ENCODE measurements around the gene UBE2E3.
"Not testable (repeated sequence)": the region's sequence is repeated elsewhere in the genome, so short reads cannot be mapped to it uniquely, and the experiment has no call there.

UBE2E3 gene

DNA sequence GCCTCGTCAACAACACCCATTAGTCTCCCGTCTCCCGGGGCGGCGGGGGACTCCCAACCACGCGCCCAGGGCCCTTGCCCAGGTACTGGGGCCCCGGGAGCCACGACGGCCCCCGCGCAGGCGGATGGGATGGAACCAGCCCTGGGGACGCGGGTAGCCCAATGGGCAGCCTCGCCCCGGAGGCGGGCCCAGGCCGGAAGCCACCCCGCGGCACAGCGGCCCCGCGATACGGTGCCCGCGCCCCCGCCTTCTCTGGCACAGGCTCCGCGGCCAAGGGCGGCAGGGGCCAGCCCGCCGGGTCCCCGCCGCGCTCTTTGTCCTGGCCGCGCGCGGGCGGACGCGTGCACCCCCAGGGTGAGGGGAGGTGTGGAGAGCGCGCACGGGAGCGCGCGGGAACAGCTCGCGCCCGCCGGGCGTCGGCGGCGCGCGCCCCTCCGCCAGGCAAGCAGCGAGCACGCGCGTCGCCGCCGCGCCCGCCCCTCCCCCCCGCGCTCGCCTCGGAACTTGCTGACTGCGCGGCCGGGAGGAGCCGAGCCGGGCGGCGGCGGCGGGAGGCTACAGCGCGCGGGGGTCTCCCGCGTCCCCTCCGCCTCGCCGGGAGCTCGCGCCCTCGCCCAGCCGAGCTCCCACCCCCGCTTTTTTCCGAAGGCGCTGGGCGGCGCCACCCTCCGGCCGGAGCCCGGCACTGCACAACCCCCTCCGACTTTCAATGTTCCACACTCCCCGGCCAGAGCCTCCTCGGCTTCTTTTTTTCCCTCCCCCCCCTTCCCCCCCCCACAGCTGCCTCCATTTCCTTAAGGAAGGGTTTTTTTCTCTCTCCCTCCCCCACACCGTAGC lies at the start of gene UBE2E3:
TSS of gene UBE2E3 (plus strand) at position 500 of the 837 bp plus-strand sequence. CDS start 1,438 bp downstream, outside the sequence.
- H3K27me3 ChIP-seq (ENCODE audit: control insufficient read depth in 1 of 2, insufficient read depth in 2 of 2, low read length in 2 of 2) = no peaks in the 10 kb centered on the region
- H3K36me3 ChIP-seq (ENCODE audit: control insufficient read depth in 2 of 2, insufficient read depth in 2 of 2, low read length in 2 of 2) = no peaks in the 10 kb centered on the region
- peak within 1 kb of the TSS; percentile 69 to 86 for H3K9ac ChIP-seq (ENCODE audit: low read length in 2 of 2)
- H3K27ac ChIP-seq (ENCODE audit: low read length) = peak within 1 kb of the TSS; percentile 75
- H3K4me3 ChIP-seq (ENCODE audit: low read length in 2 of 2) = peak within 1 kb of the TSS; percentile 84 to 85
- H3K9me3 ChIP-seq (ENCODE audit: control insufficient read depth in 2 of 2, low read length in 2 of 2) = no peaks in the 10 kb centered on the region
- H3K4me1 ChIP-seq (ENCODE audit: control insufficient read depth, insufficient read depth, low read length) = peaks cover 2% of the 10 kb centered on the region

DNA sequence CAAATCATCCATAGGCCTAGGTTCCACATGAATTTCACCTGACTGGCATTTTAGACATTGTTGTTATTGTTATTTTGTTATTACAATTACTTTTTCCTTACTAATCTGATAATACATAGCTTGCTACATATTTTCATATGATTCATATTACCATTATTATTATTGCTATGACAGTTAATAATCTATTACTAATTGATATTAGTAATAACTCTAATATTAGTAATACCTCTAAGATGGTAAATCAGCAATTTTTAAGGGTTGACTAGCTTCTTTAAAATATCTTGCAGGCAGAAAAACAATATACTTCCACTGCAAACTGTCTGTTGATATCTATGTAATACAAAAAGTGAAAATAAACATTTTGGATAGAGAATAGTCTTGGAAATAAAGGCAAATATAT lies 48.6 kb upstream of the UBE2E3 start:
- Histone ChIP-seq H3K4me3 (ENCODE audit: low read length in 2 of 2) (no peak overlapping the region), H3K9me3 (ENCODE audit: control insufficient read depth in 2 of 2, low read length in 2 of 2) (no peaks in the 10 kb centered on the region), H3K36me3 (ENCODE audit: control insufficient read depth in 2 of 2, insufficient read depth in 2 of 2, low read length in 2 of 2) (no peaks in the 10 kb centered on the region), H3K9ac (ENCODE audit: low read length in 2 of 2) (no peak overlapping the region), H3K27me3 (ENCODE audit: control insufficient read depth in 1 of 2, insufficient read depth in 2 of 2, low read length in 2 of 2) (no peaks in the 10 kb centered on the region), H3K27ac (ENCODE audit: low read length) (no peak overlapping the region), H3K4me1 (ENCODE audit: control insufficient read depth, insufficient read depth, low read length) (no peaks in the 10 kb centered on the region)

DNA sequence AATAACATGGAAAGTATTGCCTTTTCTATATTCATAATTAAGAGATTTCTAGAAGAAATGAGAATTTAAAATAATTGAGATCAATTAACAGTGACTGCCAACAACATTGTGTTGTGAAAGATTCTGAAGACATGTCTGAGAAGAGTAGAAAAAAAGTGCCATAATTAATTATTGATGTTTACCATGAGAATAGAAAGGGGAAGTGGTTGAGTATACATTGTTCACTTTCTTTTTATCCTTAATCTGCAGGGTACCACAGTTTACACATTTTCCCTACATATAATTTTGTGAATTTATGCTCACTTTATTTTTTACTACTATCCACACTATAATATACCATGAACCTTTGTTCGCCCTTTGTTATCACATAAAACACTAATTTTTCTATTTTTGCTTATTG lies 47.1 kb upstream of the UBE2E3 start:
- no peaks in the 10 kb centered on the region for H3K36me3 ChIP-seq (ENCODE audit: control insufficient read depth in 2 of 2, insufficient read depth in 2 of 2, low read length in 2 of 2)
- H3K9me3 ChIP-seq (ENCODE audit: control insufficient read depth in 2 of 2, low read length in 2 of 2) = no peaks in the 10 kb centered on the region
- no peak overlapping the region for H3K4me3 ChIP-seq (ENCODE audit: low read length in 2 of 2)
- no peak overlapping the region for H3K27ac ChIP-seq (ENCODE audit: low read length)
- no peaks in the 10 kb centered on the region for H3K27me3 ChIP-seq (ENCODE audit: control insufficient read depth in 1 of 2, insufficient read depth in 2 of 2, low read length in 2 of 2)
- H3K9ac ChIP-seq (ENCODE audit: low read length in 2 of 2) = no peak overlapping the region
- H3K4me1 ChIP-seq (ENCODE audit: control insufficient read depth, insufficient read depth, low read length) = no peaks in the 10 kb centered on the region

DNA sequence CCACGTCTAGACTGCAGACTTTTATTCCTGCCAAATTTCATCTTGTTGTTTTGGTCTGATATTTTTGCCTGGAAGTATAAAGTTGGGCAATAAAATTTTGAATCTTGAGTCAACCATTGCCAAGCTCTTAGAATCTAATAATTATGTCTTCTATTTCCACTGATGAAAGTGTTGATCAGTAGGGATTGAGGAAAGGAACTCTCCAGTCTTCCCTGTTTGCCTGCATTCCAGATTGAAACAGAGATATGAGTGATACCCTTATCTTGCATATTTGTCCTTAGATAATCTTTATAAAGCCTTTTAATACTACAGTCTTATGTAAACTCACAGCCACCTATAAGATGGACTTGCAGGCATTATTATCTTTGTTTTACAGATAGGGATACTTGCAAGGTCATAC lies 45.5 kb upstream of the UBE2E3 start:
- Histone ChIP-seq H3K27ac (ENCODE audit: low read length) (no peak overlapping the region), H3K9me3 (ENCODE audit: control insufficient read depth in 2 of 2, low read length in 2 of 2) (no peaks in the 10 kb centered on the region), H3K4me1 (ENCODE audit: control insufficient read depth, insufficient read depth, low read length) (no peaks in the 10 kb centered on the region), H3K9ac (ENCODE audit: low read length in 2 of 2) (no peak overlapping the region), H3K36me3 (ENCODE audit: control insufficient read depth in 2 of 2, insufficient read depth in 2 of 2, low read length in 2 of 2) (no peaks in the 10 kb centered on the region), H3K4me3 (ENCODE audit: low read length in 2 of 2) (no peak overlapping the region), H3K27me3 (ENCODE audit: control insufficient read depth in 1 of 2, insufficient read depth in 2 of 2, low read length in 2 of 2) (no peaks in the 10 kb centered on the region)

DNA sequence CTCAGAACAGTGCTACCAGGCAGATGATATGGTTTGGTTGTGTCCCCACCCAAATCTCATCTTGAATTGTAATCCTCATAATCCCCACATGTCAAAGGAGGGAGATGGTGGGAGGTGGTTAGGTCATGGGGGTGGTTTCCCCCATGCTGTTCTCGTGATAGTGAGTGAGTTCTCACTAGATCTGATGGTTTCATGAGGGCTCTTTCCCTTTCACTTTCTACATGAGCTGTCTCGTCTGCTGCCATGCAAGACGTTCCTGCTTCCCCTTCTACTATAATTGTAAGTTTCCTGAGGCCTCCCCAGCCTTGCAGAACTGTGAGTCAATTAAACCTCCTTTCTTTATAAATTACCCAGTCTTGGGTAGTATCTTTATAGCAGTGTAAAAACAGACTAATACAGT lies 42.9 kb upstream of the UBE2E3 start:
- H3K4me1 ChIP-seq (ENCODE audit: control insufficient read depth, insufficient read depth, low read length); H3K27ac ChIP-seq (ENCODE audit: low read length); H3K36me3 ChIP-seq (ENCODE audit: control insufficient read depth in 2 of 2, insufficient read depth in 2 of 2, low read length in 2 of 2); H3K27me3 ChIP-seq (ENCODE audit: control insufficient read depth in 1 of 2, insufficient read depth in 2 of 2, low read length in 2 of 2); H3K9me3 ChIP-seq (ENCODE audit: control insufficient read depth in 2 of 2, low read length in 2 of 2); H3K4me3 ChIP-seq (ENCODE audit: low read length in 2 of 2); H3K9ac ChIP-seq (ENCODE audit: low read length in 2 of 2): not testable (repeated sequence)

DNA sequence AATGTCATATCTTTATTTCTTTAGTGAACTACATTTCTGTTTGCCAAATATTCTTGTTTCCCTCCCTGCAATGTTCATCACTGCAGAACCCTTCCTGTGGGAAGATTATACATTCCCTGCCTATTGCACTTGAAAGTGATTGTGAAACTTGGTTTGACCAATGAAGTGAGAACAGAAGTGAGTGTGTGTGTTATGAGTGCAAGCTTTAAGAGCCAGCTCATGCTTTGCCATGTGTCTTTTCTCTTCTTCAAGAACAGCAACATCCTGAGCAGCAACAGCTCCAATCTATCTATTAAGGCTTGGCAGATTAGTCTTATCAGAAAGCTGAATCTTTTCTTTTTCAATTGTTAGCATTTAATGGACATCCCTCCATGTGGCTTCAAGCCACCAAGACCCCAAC lies 42.0 kb upstream of the UBE2E3 start:
- Histone ChIP-seq H3K4me1 (ENCODE audit: control insufficient read depth, insufficient read depth, low read length) (no peaks in the 10 kb centered on the region), H3K4me3 (ENCODE audit: low read length in 2 of 2) (no peak overlapping the region), H3K9ac (ENCODE audit: low read length in 2 of 2) (no peak overlapping the region), H3K36me3 (ENCODE audit: control insufficient read depth in 2 of 2, insufficient read depth in 2 of 2, low read length in 2 of 2) (no peaks in the 10 kb centered on the region), H3K27ac (ENCODE audit: low read length) (no peak overlapping the region), H3K27me3 (ENCODE audit: control insufficient read depth in 1 of 2, insufficient read depth in 2 of 2, low read length in 2 of 2) (no peaks in the 10 kb centered on the region), H3K9me3 (ENCODE audit: control insufficient read depth in 2 of 2, low read length in 2 of 2) (no peaks in the 10 kb centered on the region)

DNA sequence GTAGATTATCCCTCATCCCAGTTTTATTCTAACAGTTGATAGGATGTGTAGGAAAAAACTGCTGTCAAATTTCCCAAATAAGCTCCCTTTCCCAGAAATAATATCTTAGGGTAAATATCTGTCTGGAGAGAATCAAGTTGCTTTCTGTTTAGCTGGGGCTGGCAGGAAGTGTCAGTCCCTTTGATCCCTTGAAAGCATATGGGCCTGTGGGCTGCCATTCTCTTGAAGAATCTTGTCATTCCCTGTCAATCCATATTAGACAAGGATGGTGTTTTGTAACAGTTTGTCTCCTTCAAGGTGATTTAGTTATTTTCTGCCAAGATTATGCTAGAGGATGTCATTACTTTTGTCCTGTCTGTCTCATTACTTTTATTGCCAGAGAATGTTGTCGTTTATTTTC lies 37.1 kb upstream of the UBE2E3 start:
- Histone ChIP-seq H3K4me3 (ENCODE audit: low read length in 2 of 2) (no peak overlapping the region), H3K9me3 (ENCODE audit: control insufficient read depth in 2 of 2, low read length in 2 of 2) (no peaks in the 10 kb centered on the region), H3K27ac (ENCODE audit: low read length) (no peak overlapping the region), H3K36me3 (ENCODE audit: control insufficient read depth in 2 of 2, insufficient read depth in 2 of 2, low read length in 2 of 2) (no peaks in the 10 kb centered on the region), H3K9ac (ENCODE audit: low read length in 2 of 2) (no peak overlapping the region), H3K27me3 (ENCODE audit: control insufficient read depth in 1 of 2, insufficient read depth in 2 of 2, low read length in 2 of 2) (no peaks in the 10 kb centered on the region), H3K4me1 (ENCODE audit: control insufficient read depth, insufficient read depth, low read length) (no peaks in the 10 kb centered on the region)

DNA sequence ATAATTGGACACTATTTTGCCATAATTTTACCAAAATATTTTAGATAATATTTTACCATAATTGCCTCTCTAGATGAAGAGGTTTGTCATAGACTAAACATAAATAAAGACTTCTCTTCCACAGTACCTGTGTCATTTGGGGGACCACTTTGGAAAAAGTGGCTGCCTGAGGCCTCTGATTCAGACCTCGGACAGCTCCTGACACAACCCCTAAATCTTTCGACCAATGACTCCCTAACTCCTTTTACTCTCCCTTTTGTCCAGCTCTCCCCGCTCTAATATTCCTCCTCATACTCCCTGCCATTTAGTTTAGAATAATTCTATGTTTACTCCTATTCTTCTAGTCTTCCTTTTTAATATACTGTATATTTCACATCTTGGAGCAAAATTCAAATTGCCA lies 36.0 kb upstream of the UBE2E3 start:
- H3K27ac ChIP-seq (ENCODE audit: low read length) = no peak overlapping the region
- H3K27me3 ChIP-seq (ENCODE audit: control insufficient read depth in 1 of 2, insufficient read depth in 2 of 2, low read length in 2 of 2) = no peaks in the 10 kb centered on the region
- no peak overlapping the region for H3K9ac ChIP-seq (ENCODE audit: low read length in 2 of 2)
- no peaks in the 10 kb centered on the region for H3K36me3 ChIP-seq (ENCODE audit: control insufficient read depth in 2 of 2, insufficient read depth in 2 of 2, low read length in 2 of 2)
- H3K4me3 ChIP-seq (ENCODE audit: low read length in 2 of 2) = no peak overlapping the region
- no peaks in the 10 kb centered on the region for H3K4me1 ChIP-seq (ENCODE audit: control insufficient read depth, insufficient read depth, low read length)
- H3K9me3 ChIP-seq (ENCODE audit: control insufficient read depth in 2 of 2, low read length in 2 of 2) = no peaks in the 10 kb centered on the region

DNA sequence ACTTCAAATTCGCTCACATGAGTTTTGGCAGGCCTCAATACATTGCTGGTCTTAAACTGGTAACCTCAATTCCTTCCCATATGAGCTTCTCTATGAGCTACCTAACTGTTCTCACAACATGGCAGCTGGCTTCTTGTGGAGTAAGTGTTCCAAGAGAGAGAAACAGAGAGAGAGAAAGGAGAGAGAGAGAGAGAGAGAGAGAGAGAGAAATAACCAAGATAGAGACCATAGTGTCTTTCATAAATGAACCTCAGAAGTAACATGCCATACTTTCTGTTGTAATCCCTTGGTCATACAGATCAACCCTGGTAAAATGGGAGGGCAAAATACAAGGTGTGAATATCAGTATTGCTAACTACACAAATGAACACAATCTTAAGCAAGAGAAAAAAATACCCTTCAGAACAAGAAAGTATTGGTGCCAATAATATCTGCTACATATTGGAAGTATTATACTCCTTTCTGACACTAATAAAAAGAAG lies 33.2 kb upstream of the UBE2E3 start:
- Histone ChIP-seq H3K9ac (ENCODE audit: low read length in 2 of 2) (no peak overlapping the region), H3K4me3 (ENCODE audit: low read length in 2 of 2) (no peak overlapping the region), H3K27ac (ENCODE audit: low read length) (no peak overlapping the region), H3K36me3 (ENCODE audit: control insufficient read depth in 2 of 2, insufficient read depth in 2 of 2, low read length in 2 of 2) (no peaks in the 10 kb centered on the region), H3K27me3 (ENCODE audit: control insufficient read depth in 1 of 2, insufficient read depth in 2 of 2, low read length in 2 of 2) (no peaks in the 10 kb centered on the region), H3K4me1 (ENCODE audit: control insufficient read depth, insufficient read depth, low read length) (no peaks in the 10 kb centered on the region), H3K9me3 (ENCODE audit: control insufficient read depth in 2 of 2, low read length in 2 of 2) (no peaks in the 10 kb centered on the region)

DNA sequence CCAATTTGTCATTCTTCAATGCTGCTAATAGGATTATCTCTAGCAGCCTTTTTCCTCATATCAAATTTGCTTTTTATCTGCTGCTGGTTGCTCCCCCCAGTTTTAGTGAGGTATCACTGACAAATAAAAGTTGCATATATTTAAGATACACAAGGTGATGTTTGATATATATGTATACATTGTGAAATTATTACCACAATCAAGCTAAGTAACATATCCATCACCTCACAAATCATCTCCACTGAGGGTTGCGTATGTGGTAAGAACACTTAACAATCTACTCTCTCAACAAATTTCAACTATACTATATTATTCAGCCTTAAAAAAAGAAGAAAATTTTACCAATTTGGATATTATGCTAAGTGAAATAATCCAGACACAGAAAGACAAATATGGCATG lies 30.5 kb upstream of the UBE2E3 start:
- H3K36me3 ChIP-seq (ENCODE audit: control insufficient read depth in 2 of 2, insufficient read depth in 2 of 2, low read length in 2 of 2) = no peaks in the 10 kb centered on the region
- H3K9me3 ChIP-seq (ENCODE audit: control insufficient read depth in 2 of 2, low read length in 2 of 2) = no peaks in the 10 kb centered on the region
- no peak overlapping the region for H3K27ac ChIP-seq (ENCODE audit: low read length)
- no peaks in the 10 kb centered on the region for H3K27me3 ChIP-seq (ENCODE audit: control insufficient read depth in 1 of 2, insufficient read depth in 2 of 2, low read length in 2 of 2)
- no peak overlapping the region for H3K9ac ChIP-seq (ENCODE audit: low read length in 2 of 2)
- H3K4me1 ChIP-seq (ENCODE audit: control insufficient read depth, insufficient read depth, low read length) = no peaks in the 10 kb centered on the region
- H3K4me3 ChIP-seq (ENCODE audit: low read length in 2 of 2) = no peak overlapping the region

DNA sequence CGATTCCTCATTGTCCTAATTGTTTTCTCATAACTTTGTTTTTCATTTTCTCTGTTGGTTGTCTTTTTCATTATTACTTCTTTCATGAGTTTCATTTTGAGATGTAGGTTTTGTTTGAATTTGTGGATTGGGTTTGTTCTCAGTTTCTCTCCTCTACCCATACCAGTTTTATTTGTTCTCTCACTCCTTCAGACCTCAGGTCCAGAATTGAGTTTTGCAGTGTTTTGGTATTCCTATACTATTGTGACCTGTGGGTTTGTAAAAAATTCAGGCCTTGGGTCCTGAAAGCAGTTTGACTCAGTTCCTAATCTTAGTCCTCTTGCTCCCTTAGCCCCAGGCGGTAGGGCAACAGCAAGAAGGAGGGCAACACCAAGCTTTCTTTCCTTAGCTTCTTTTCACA lies 28.3 kb upstream of the UBE2E3 start:
- Histone ChIP-seq H3K9ac (ENCODE audit: low read length in 2 of 2) (no peak overlapping the region), H3K4me1 (ENCODE audit: control insufficient read depth, insufficient read depth, low read length) (no peaks in the 10 kb centered on the region), H3K36me3 (ENCODE audit: control insufficient read depth in 2 of 2, insufficient read depth in 2 of 2, low read length in 2 of 2) (no peaks in the 10 kb centered on the region), H3K4me3 (ENCODE audit: low read length in 2 of 2) (no peak overlapping the region), H3K9me3 (ENCODE audit: control insufficient read depth in 2 of 2, low read length in 2 of 2) (no peaks in the 10 kb centered on the region), H3K27me3 (ENCODE audit: control insufficient read depth in 1 of 2, insufficient read depth in 2 of 2, low read length in 2 of 2) (no peaks in the 10 kb centered on the region), H3K27ac (ENCODE audit: low read length) (no peak overlapping the region)
